GM23338 (cell line): Measurements from ENCODE around the gene BIRC7. TPM values are rescaled to one million over a fixed set of nuclear protein-coding genes. Genes with fewer than 3 reads are reported as not detected.

ENCODE experiments used
- ATAC-seq: fragments of 200-7000 bp; cut with Tn5 transposase; 3 replicates; pipeline ENCODE4 v1.9.1; 2020
- DNase-seq: peaks from one replicate; pipeline ENCODE4 v3.0.0-alpha.2; 2015; ENCODE audit warnings: low spot score
- H2AFZ ChIP-seq: fragments of 200-600 bp; sonication (generic); 2 replicates; pipeline ENCODE4 v1.8.0; 2016; ENCODE audit warnings: antibody characterized with exemption, mild to moderate bottlenecking, moderate library complexity
- H3F3A ChIP-seq: fragments of 200-600 bp; sonication (generic); replicated peaks from 2 replicates; pipeline ENCODE4 v1.8.0; 2017; ENCODE audit warnings: antibody characterized with exemption, mixed run types, low read depth
- H3K27ac ChIP-seq: fragments of 200-600 bp; sonication (generic); 2 replicates; pipeline ENCODE4 v1.6.1; 2016; ENCODE audit warnings: low read depth
- H3K27me3 ChIP-seq: fragments of 200-600 bp; sonication (generic); 2 replicates; pipeline ENCODE4 v1.8.0; 2016; ENCODE audit warnings: mild to moderate bottlenecking, mixed run types, moderate library complexity; ENCODE audit not compliant: insufficient read depth
- H3K36me3 ChIP-seq: fragments of 200-600 bp; sonication (generic); 2 replicates; pipeline ENCODE4 v1.8.0; 2016; ENCODE audit warnings: mild to moderate bottlenecking; ENCODE audit not compliant: insufficient read depth
- H3K4me1 ChIP-seq: fragments of 200-600 bp; sonication (generic); 2 replicates; pipeline ENCODE4 v1.8.0; 2016; ENCODE audit warnings: mild to moderate bottlenecking, moderate library complexity; ENCODE audit not compliant: insufficient read depth
- H3K4me2 ChIP-seq: fragments of 200-600 bp; sonication (generic); 2 replicates; pipeline ENCODE4 v1.7.1; 2017; ENCODE audit warnings: mixed run types
- H3K4me3 ChIP-seq: fragments of 200-600 bp; sonication (generic); 2 replicates; pipeline ENCODE4 v1.6.1; 2016; ENCODE audit warnings: mixed run types
- H3K79me2 ChIP-seq: fragments of 200-600 bp; sonication (generic); replicated peaks from 2 replicates; pipeline ENCODE4 v1.8.0; 2017; ENCODE audit warnings: mild to moderate bottlenecking; ENCODE audit not compliant: insufficient read depth
- H3K9me2 ChIP-seq: fragments of 200-600 bp; sonication (generic); 2 replicates; pipeline ENCODE4 v1.8.0; 2017; ENCODE audit not compliant: insufficient read depth
- H4K20me1 ChIP-seq: fragments of 200-600 bp; sonication (generic); replicated peaks from 2 replicates; pipeline ENCODE4 v1.8.0; 2017; ENCODE audit warnings: mild to moderate bottlenecking; ENCODE audit not compliant: insufficient read depth
- H3K27ac Mint-ChIP-seq: 2 replicates; pipeline ENCODE4 v1.8.0; 2020; ENCODE audit warnings: inconsistent platforms, mild to moderate bottlenecking, moderate library complexity, mixed read lengths
- H3K27me3 Mint-ChIP-seq: 3 replicates; pipeline ENCODE4 v1.8.0; 2022; ENCODE audit warnings: low read depth, mild to moderate bottlenecking, moderate library complexity, mixed read lengths, inconsistent platforms; ENCODE audit not compliant: insufficient read depth, poor library complexity
- H3K36me3 Mint-ChIP-seq: 3 replicates; pipeline ENCODE4 v1.8.0; 2021; ENCODE audit warnings: low read depth, mild to moderate bottlenecking, inconsistent platforms, moderate library complexity, mixed read lengths
- H3K4me1 Mint-ChIP-seq: 3 replicates; pipeline ENCODE4 v1.8.0; 2020; ENCODE audit warnings: mild to moderate bottlenecking, inconsistent platforms, mixed read lengths
- H3K4me3 Mint-ChIP-seq: 3 replicates; pipeline ENCODE4 v1.8.0; 2021; ENCODE audit warnings: moderate library complexity, mild to moderate bottlenecking, inconsistent platforms, mixed read lengths
- H3K9me3 Mint-ChIP-seq: 3 replicates; pipeline ENCODE4 v1.8.0; 2020; ENCODE audit warnings: moderate library complexity, mild to moderate bottlenecking, inconsistent platforms, mixed read lengths
- CREB1 ChIP-seq: fragments of 250-450 bp; sonication (Bioruptor Pico); IDR thresholded peaks from 2 replicates; pipeline ENCODE4 v1.5.0; 2020; ENCODE audit warnings: low read depth, mild to moderate bottlenecking, moderate library complexity
- CTCF ChIP-seq, 2 experiments: fragments of 200-600 bp in 1 of 2; sonication (generic) in 1 of 2; conservative IDR thresholded peaks; 2 replicates each; pipeline versions ENCODE4 v1.5.1 to v1.6.1; 2016 to 2017; ENCODE audit warnings: antibody characterized with exemption in 2 of 2, low read depth in 2 of 2, mild to moderate bottlenecking in 2 of 2, moderate library complexity in 1 of 2
- EZH2 ChIP-seq: fragments of 200-600 bp; sonication (generic); IDR thresholded peaks from one replicate; pipeline ENCODE4 v1.8.0; 2017; ENCODE audit warnings: antibody characterized with exemption, mild to moderate bottlenecking, low read depth; ENCODE audit not compliant: unreplicated experiment
- EZH2phosphoT487 ChIP-seq: fragments of 200-600 bp; sonication (generic); IDR thresholded peaks from one replicate; pipeline ENCODE4 v1.8.1; 2018; ENCODE audit warnings: antibody characterized with exemption; ENCODE audit not compliant: unreplicated experiment
- JUNB ChIP-seq: IDR thresholded peaks from one replicate; pipeline ENCODE4 v1.6.1; 2016; ENCODE audit warnings: antibody characterized with exemption; ENCODE audit not compliant: unreplicated experiment
- NANOG ChIP-seq: IDR thresholded peaks from 2 replicates; pipeline ENCODE4 v1.6.1; 2016; ENCODE audit warnings: antibody characterized with exemption, borderline replicate concordance
- POLR2AphosphoS5 ChIP-seq: IDR thresholded peaks from 2 replicates; pipeline ENCODE4 v1.6.1; 2016; ENCODE audit warnings: antibody characterized with exemption, low read depth
- REST ChIP-seq: IDR thresholded peaks from one replicate; pipeline ENCODE4 v1.6.1; 2018; ENCODE audit warnings: antibody characterized with exemption; ENCODE audit not compliant: unreplicated experiment
- STAT1 ChIP-seq: IDR thresholded peaks from one replicate; pipeline ENCODE4 v1.6.1; 2016; ENCODE audit warnings: antibody characterized with exemption; ENCODE audit not compliant: unreplicated experiment
- ZNF114 ChIP-seq: fragments of 250-450 bp; sonication (Bioruptor Pico); IDR thresholded peaks from 2 replicates; pipeline ENCODE4 v1.5.0; 2020; ENCODE audit warnings: mild to moderate bottlenecking, moderate library complexity
- ZNF331 ChIP-seq: fragments of 250-450 bp; sonication (Bioruptor Pico); IDR thresholded peaks from 2 replicates; pipeline ENCODE4 v1.5.0; 2020; ENCODE audit warnings: low read depth, mild to moderate bottlenecking, moderate library complexity
- ZNF462 ChIP-seq: fragments of 250-450 bp; sonication (Bioruptor Pico); IDR thresholded peaks from 2 replicates; pipeline ENCODE4 v1.5.0; 2020; ENCODE audit warnings: mild to moderate bottlenecking, moderate library complexity
- polyA plus RNA-seq: library from polyadenylated mRNA; unstranded; fragments of >200 nt; fragmentation: Nextera tagmentation; extraction: Ambion mirVana; gene quantifications from 2 replicates; pipeline ENCODE4 v1.2.1, GENCODE V29; 2016
- total RNA-seq: library from RNA; depleted of rRNA; stranded (reverse); fragments of >200 nt; shearing (Covaris generic); gene quantifications from 2 replicates; pipeline ENCODE4 v1.2.3, GENCODE V29; 2014
- TF ChIP-seq, protein P1 (sequence below): IDR thresholded peaks from 2 replicates; pipeline ENCODE4 v1.6.1; 2016; ENCODE audit warnings: antibody characterized with exemption

BIRC7 gene
- total and polyA plus RNA-seq, 2 experiments from 2014 or later, result 0.16 to 0.24 TPM

DNA sequence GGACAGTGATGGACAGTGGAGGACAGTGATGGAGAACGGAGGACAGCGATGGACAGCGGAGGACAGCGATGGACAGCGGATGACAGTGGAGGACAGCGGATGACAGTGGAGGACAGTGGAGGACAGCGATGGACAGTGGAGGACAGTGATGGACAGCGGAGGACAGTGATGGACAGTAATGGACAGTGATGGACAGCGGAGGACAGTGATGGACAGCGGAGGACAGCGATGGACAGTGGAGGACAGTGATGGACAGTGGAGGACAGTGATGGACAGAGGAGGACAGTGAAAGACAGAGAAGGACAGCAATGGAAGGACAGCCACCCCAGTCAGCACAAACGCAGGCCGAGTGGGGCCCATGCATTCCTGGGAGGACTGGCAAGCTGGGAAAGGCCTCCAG, 21.9 kb downstream of the BIRC7 start:
- H3K4me1 Mint-ChIP-seq, result peaks cover 24% of the 10 kb centered on the region
- H3K27ac Mint-ChIP-seq, result no peak overlapping the region

More for the DNA sequence above, 21.9 kb downstream of the BIRC7 start:
- no peak overlapping the region for H3K27ac ChIP-seq
- no peaks in the 10 kb centered on the region for H4K20me1 ChIP-seq
- Mint-ChIP-seq H3K9me3 (no peaks in the 10 kb centered on the region), H3K36me3 (no peaks in the 10 kb centered on the region; the same call in 2 of the 3 replicates), H3K27me3 (peaks cover 48% of the 10 kb centered on the region), H3K4me3 (no peak overlapping the region)
- H3K4me3 ChIP-seq, result no peak overlapping the region
- H3K27me3 ChIP-seq, result peaks cover 29% of the 10 kb centered on the region
- H3K4me1 ChIP-seq, result no peaks in the 10 kb centered on the region; the same call in 1 of the 2 replicates
- DNase-seq, result no peak
- no peak overlapping the region for H3K4me2 ChIP-seq
- no peak for ATAC-seq
- no peaks in the 10 kb centered on the region for H3F3A ChIP-seq
- H3K79me2 ChIP-seq, result no peaks in the 10 kb centered on the region
- no peak overlapping the region for H2AFZ ChIP-seq
- TF ChIP-seq EZH2phosphoT487, result no peak
- TF ChIP-seq JUNB, result no peak
- no peak for TF ChIP-seq CREB1 (CRISPR knock-in tag)
- TF ChIP-seq EZH2, result no peak
- no peak for TF ChIP-seq STAT1
- no peak for TF ChIP-seq ZNF462 (CRISPR knock-in tag)
- TF ChIP-seq, protein P1, sequence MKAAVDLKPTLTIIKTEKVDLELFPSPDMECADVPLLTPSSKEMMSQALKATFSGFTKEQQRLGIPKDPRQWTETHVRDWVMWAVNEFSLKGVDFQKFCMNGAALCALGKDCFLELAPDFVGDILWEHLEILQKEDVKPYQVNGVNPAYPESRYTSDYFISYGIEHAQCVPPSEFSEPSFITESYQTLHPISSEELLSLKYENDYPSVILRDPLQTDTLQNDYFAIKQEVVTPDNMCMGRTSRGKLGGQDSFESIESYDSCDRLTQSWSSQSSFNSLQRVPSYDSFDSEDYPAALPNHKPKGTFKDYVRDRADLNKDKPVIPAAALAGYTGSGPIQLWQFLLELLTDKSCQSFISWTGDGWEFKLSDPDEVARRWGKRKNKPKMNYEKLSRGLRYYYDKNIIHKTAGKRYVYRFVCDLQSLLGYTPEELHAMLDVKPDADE, result no peak
- no peak for TF ChIP-seq ZNF114
- TF ChIP-seq CTCF (conservative IDR thresholded peaks at IDR 0.05; ENCODE audit: low read depth in 2 of 2), result no peak
- no peak for TF ChIP-seq NANOG
- no peak for TF ChIP-seq REST
- TF ChIP-seq ZNF331 (CRISPR knock-in tag), result no peak
- no peak for TF ChIP-seq POLR2AphosphoS5
- H3K9me2 ChIP-seq, result no peaks in the 10 kb centered on the region
- no peaks in the 10 kb centered on the region for H3K36me3 ChIP-seq
